NCI-H1436 treated with DMSO at 0.1 percent for 48 hours (cell line): ENCODE data around the gene FHIT.
"Not testable (repeated sequence)": the region's sequence is repeated elsewhere in the genome, so short reads cannot be mapped to it uniquely, and the experiment has no call there.

Experiments
- DNase-seq: peaks from one replicate; lab custom pipeline; 2025; lab: John Stamatoyannopoulos, UW

FHIT gene

GRCh38 chr3:60703956-60704736 is 547.1 kb downstream of the FHIT start:
- DNase-seq, result no peak

DNA sequence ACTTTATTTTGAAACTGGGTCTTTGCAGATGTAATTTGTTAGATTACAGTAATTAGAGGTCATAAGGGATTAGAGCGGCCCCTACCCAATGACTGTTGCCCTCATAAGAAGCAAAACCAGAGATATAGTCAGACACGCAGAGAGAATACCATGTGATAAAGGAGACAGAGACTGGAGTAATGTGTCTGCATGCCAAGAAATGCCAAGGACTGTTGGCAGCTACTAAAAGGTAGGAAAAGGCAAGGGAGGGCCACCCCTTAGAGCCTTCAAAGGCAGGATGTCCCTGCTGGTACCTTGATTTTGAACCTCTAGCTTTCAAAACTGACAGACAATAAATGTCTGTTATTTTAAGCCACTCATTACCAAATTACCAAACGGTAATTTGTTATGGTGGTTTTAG is 548.2 kb downstream of the FHIT start:
- DNase-seq, result no peak

DNA sequence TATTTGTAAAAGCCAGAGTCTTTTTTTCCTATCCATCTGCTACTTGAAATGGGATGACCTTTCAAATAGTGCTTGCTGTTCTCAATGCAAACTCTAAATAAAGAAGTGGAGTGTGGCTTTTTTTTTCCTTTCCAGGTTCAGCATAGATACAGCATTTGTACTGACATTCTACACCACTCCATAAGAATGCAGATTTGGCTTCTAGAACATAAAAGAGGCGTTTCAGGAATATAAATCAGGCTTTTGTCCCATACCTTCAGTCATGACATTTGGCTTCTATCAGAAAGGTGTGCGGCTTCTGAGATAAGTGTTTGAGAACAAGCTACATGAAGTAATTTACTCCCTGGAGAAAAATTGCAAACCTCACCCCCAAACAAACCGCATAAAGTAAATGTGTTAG is 553.1 kb downstream of the FHIT start:
- DNase-seq, result no peak

- no peak for DNase-seq
Observed at GRCh38 chr3:60697132-60697531, 554.1 kb downstream of the FHIT start.

DNA sequence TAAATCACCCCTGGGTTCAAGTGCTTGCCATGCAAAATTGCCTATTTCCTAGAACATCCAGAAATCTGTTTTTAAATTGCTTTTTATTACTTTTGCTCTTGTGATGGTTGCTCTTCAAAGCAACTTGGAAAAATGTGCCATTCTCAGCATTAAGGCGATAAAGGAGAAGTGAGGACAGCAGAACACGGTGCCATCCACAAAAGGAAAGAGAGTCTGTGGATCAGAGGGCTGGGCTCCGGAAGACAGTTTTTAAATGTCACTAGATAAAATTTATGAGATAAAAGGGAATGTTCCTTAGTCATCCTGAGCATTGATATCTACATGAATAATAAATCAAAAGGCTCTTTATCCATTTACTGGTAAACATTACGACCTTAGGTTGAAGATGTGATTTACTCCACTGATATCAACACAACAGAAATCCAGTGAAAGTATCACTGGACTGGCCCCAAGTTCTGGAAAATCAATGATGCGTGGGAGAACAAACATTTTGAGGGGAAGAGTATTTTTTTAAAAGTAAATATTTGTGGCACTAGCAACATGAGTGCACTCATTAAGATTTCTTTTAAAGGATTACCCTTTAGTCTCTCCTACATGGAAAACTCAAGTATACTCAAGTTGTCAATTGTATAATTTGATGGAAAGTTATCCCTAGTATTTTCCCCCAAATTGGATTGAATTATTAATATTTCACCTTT is 554.7 kb downstream of the FHIT start:
- DNase-seq, result no peak

- DNase-seq, result no peak
Observed at GRCh38 chr3:60675424-60675823, 575.8 kb downstream of the FHIT start.

DNA sequence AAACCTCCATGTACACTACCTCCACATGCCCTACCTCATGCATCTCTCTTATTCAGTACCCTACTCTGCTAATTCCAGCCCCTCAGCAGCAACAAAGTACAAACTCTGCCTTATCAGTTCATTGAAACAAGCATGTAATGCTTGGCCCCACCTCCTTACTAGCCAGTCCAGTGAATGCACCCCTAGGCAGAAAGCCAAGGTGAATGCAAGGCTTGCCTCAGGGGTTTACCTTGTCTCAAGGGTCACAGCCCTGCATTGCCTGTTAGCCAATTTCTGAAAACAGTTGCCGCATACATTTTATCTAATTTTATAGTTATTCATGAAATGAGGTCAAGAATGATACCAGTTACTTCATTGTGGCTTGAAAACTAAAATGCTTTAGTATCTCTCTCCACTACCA is 576.4 kb downstream of the FHIT start:
- no peak for DNase-seq

- DNase-seq, result no peak
Observed at GRCh38 chr3:60673123-60673522, 578.1 kb downstream of the FHIT start.

DNA sequence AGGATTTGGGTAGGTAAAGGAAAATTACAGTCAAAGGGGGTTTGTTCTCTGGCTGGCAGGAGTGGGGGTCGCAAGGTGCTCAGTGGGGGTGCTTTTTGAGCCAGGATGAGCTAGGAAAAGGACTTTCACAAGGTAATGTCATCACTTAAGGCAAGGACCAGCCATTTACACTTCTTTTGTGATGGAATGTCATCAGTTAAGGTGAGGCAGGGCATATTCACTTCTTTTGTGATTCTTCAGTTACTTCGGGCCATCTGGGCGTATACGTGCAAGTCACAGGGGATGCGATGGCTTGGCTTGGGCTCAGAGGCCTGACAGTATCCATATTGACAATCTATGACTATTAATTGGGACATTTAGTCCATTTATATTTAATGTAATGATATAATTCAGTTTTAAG is 578.9 kb downstream of the FHIT start:
- not testable (repeated sequence) for DNase-seq

DNA sequence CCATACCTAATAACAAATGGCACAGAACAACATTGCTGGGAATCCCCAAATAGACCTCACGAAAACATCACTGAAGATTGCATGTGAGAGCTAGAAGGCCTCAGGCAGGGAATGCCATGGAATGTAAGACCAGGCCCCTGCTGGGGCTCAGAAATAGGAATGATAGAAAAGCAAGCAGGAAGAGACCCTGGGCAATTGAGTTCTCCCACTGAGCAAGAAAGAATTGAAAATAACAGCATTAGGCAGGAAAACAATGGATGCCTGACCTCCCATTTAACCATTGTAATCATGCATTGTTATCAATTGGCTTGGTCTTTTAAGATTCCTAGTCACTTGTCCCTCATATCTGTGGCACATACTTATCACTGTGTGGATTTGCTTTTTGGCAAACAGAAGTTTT is 581.6 kb downstream of the FHIT start:
- DNase-seq, result no peak

- DNase-seq, result no peak
Observed at GRCh38 chr3:60660026-60660425, 591.2 kb downstream of the FHIT start.

GRCh38 chr3:60659098-60659497 is 592.2 kb downstream of the FHIT start:
- DNase-seq, result no peak

DNA sequence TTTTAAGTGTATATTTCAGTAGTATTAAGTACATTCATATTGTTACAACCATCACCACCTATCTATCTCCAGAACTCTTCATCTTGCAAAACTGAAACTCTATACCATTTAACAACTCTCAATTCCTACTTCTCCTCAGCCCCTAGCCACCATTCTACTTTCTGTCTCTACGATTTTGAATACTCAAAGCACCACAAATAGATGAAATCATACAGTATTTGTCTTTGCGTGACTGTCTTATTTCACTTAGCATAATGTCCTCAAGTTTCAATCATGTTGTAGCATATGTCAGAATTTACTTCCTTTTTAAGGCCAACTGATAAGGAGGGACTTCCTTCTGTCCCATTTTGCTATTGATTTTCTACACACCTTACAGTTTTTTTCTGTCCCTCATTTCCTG is 593.3 kb downstream of the FHIT start:
- no peak for DNase-seq

DNA sequence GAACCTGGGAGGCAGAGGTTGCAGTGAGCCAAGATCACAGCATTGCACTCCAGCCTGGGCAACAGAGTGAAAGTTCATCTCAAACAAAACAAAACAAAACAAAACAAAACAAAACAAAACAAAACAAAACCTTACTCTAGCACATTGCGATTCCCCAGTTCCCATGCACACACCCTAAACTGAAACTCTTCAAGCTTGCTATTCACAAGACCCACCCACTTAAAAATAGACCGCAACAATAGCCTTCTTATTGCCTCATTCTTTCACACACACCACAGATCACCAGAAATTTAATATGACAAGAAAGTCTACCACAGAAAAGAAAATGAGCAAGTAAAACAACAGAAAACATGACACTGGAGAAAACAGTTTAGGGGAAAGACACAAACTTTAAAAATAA is 598.4 kb downstream of the FHIT start:
- DNase-seq, result no peak

- no peak for DNase-seq
Observed at GRCh38 chr3:60651799-60652198, 599.5 kb downstream of the FHIT start.

- DNase-seq, result no peak
Observed at GRCh38 chr3:60650171-60650570, 601.1 kb downstream of the FHIT start.

DNA sequence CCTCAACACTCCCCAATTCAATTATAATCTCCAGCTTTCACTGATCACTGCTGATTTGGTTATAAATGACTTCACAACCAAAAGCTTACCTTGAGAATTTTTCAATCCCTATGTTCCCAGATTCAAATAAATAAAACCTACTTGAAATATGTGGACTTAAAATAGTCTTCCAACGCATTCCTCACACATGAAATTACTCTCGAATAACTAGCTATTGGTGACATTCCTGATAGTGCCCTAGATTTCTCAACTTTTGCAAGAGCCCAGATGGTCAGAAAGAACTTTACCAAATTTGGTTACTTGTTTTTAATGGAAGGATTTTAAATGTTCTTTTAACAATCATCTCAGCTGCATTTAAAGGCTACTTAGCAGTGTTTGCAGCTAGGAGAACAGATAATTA is 605.5 kb downstream of the FHIT start:
- DNase-seq, result no peak

DNA sequence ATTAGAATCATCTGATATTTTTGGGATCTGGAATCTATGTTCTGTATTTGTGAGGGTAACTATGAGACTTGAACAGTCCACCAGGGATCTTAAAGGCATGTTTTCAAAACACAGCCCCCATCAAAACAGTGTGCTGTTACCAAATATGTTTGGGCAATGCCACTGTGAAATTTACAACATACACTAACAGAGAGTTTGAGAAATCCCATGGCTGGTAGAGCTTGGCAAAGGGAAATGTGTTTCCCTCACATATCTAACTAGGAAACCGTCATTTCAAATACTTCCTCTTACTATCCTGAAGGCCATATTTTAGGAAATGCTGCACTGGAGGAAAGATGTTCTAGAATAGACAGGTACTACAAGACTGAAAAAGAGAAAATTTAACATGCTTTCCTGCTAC is 607.4 kb downstream of the FHIT start:
- no peak for DNase-seq

DNA sequence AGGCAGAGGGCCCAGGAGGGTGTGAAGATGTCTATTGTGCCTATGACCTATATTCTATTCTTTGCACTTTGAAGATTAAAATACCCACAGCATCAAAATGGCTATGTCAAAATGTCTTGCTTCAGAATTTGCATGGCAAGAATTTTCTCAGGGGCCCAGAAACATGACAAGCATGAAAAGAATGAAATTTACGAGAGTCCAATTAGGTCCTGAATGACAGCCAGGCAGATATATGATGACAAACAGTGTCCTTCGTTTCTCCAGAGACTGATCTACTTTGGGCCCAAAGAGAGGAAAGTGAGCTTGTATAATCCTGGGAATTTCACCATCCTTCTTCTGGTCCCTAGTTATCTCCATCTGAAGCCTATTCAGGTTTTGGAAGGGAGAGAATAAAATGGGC is 609.9 kb downstream of the FHIT start:
- DNase-seq, result no peak

DNA sequence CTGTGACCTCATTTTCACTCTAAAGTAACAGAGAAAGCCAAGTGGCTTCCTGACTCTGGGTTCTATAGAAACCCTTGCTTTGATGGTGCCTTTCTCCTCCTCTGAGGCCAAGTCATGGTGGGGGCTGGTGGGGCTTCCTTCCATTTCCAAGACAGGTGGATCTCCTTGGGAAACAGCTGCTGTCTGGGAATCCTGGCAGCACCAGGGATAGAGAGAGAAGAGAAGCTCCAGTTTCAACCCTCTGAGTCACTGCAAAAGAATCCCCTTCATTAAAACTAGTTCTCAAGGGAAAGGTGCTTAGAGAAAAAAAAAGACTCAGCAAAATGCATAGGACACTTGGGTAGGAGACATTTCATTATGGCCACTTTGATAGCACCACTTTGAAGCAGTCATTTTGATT is 614.4 kb downstream of the FHIT start:
- DNase-seq, result no peak

DNA sequence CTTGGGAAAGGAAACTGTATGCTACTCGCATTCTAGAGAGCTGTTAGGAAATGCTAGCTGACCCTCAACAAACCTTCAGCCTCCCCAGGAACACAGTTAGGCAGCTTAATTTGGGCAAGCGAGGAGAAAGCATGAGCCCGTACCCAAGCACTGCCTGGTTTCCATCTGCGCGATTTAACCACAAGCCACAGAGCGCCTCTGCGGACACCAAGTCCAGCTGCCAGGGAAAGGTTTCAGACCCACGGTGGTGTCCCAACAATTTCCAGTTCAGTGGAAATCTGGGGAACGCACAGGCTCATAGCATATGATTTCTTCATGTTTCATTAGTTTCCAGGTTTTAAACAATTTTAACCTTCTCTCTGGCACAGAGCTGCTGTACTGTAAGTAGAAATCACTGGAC is 617.6 kb downstream of the FHIT start:
- DNase-seq, result no peak

DNA sequence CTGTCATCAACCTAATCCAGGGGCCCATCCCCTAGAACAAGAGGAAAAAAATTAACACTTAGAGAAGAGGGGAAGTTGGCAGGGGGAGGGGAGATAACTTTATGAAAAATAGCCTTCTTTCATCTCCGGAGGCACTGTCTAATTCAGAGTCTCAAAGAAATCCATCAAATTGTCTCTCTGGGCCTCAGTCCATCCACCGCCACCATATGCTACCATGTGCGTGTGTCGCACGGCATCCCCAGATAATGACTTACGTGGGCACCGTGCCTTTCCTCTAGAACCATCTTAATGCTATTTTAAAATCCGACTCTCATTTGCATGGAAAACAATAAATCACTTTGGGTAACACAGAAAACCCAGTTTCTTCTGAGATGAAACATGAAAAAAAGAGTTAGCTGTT is 619.7 kb downstream of the FHIT start:
- DNase-seq, result no peak

DNA sequence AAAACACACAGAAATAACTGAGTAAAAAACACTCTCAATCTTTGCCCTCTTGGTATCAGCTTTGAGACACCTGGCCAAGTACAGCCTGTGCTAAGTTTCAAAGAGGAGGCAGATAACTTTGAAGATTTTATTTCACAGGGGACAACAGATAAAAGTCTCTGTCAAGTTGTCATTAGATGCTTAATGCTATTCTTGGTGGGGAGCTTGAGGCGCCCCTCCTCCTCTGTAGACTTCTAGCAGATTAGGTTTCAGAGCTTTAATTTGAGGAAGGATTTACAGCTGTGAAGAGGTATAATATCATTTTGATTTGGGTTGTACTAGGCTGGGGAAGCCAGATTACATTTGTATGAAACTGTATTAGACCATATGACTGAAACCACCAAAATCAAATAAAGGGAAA is 620.3 kb downstream of the FHIT start:
- no peak for DNase-seq

DNA sequence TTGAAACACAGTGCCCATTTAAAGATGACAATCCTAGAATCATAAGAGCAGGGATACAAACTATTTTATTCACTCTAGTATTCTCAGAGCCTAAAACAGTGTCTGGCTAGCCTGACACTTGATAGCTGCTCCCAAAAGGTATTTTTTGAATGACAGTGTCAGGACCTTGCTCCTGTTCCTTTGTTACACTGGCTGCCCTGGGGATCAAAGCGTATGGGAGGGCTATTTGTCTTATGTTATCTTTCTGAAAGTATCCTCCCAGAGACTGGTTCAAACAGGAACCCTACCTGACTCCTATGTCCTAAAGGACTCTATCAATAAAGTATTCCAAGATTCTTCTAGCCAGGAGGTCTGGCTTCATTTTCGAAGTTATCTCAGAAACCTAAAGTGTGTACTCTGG is 621.4 kb downstream of the FHIT start:
- no peak for DNase-seq
